OCI-LY7 (cell line): ENCODE measurements around the gene NOCT. TPM values are rescaled to one million over a fixed set of nuclear protein-coding genes. Genes with fewer than 3 reads are reported as not detected.
"Not testable (repeated sequence)": the region's sequence is repeated elsewhere in the genome, so short reads cannot be mapped to it uniquely, and the experiment has no call there.

Source experiments
- BruUV-seq: library from RNA; stranded (reverse); fragments of 400-500 nt; replicated peaks from 2 replicates; lab custom pipeline; 2021; lab: Mats Ljungman, UMichigan
- CTCF ChIA-PET: fragments of 300-600 bp; sonication (Branson Sonifier 250); formaldehyde crosslinking; loops from one replicate; lab custom pipeline; 2022; ENCODE audit warnings: antibody characterized with exemption; ENCODE audit not compliant: unreplicated experiment; lab: Charles Lee
- POLR2A ChIA-PET: fragments of 300-600 bp; sonication (Branson Sonifier 250); formaldehyde crosslinking; loops from one replicate; lab custom pipeline; 2022; ENCODE audit warnings: antibody characterized with exemption; lab: Charles Lee
- DNase-seq: peaks from one replicate; pipeline ENCODE4 v3.0.0-alpha.2; 2015; ENCODE audit warnings: low spot score
- H2AFZ ChIP-seq: fragments of 200-600 bp; sonication (generic), shearing (Covaris generic); 2 replicates; pipeline ENCODE4 v1.6.1; 2014; ENCODE audit warnings: mild to moderate bottlenecking, antibody characterized with exemption, low read length, moderate library complexity
- H3K27ac ChIP-seq: fragments of 200-600 bp; sonication (generic); 2 replicates; pipeline ENCODE4 v1.5.1; 2014; ENCODE audit warnings: mixed run types, low read depth, mild to moderate bottlenecking, moderate library complexity, low read length, inconsistent platforms; ENCODE audit not compliant: poor library complexity, severe bottlenecking
- H3K36me3 ChIP-seq: fragments of 200-600 bp; sonication (generic); 2 replicates; pipeline ENCODE4 v1.6.1; 2014; ENCODE audit warnings: mild to moderate bottlenecking, antibody characterized with exemption, low read length, moderate library complexity, mixed read lengths; ENCODE audit not compliant: insufficient read depth
- H3K4me1 ChIP-seq: fragments of 200-600 bp; sonication (generic); 2 replicates; pipeline ENCODE4 v1.5.1; 2014; ENCODE audit warnings: mild to moderate bottlenecking, low read length; ENCODE audit not compliant: insufficient read depth, poor library complexity, severe bottlenecking
- H3K4me2 ChIP-seq: fragments of 200-600 bp; sonication (generic); 2 replicates; pipeline ENCODE4 v1.6.1; 2014; ENCODE audit warnings: mild to moderate bottlenecking, low read length
- H3K4me3 ChIP-seq: fragments of 200-600 bp; sonication (generic); 2 replicates; pipeline ENCODE4 v1.5.1; 2014; ENCODE audit warnings: mild to moderate bottlenecking, low read depth, low read length; ENCODE audit not compliant: poor library complexity, severe bottlenecking
- H3K79me2 ChIP-seq: fragments of 200-600 bp; sonication (generic); 2 replicates; pipeline ENCODE4 v1.6.1; 2016; ENCODE audit warnings: low read depth, mild to moderate bottlenecking, low read length, moderate library complexity, mixed read lengths; ENCODE audit not compliant: insufficient read depth
- H3K9me2 ChIP-seq: fragments of 200-600 bp; sonication (generic); 2 replicates; pipeline ENCODE4 v1.6.1; 2016; ENCODE audit warnings: mild to moderate bottlenecking, low read length, mixed read lengths; ENCODE audit not compliant: insufficient read depth
- H3K9me3 ChIP-seq: fragments of 200-600 bp; sonication (generic); 2 replicates; pipeline ENCODE4 v1.6.1; 2014; ENCODE audit warnings: mild to moderate bottlenecking, mixed run types, low read length, mixed read lengths
- H4K20me1 ChIP-seq: fragments of 200-600 bp; sonication (generic); 2 replicates; pipeline ENCODE4 v1.6.1; 2014; ENCODE audit warnings: mild to moderate bottlenecking, antibody characterized with exemption, low read length, moderate library complexity, mixed read lengths; ENCODE audit not compliant: insufficient read depth
- EZH2phosphoT487 ChIP-seq: fragments of 200-600 bp; sonication (generic); IDR thresholded peaks from 2 replicates; pipeline ENCODE4 v1.6.1; 2018; ENCODE audit warnings: low read depth, borderline replicate concordance, mild to moderate bottlenecking, mixed run types, antibody characterized with exemption, low read length, moderate library complexity, mixed read lengths
- intact Hi-C: fragments of 100-400 bp; cut with micrococcal nuclease; formaldehyde crosslinking; loops from one replicate; pipeline ENCODE4 v1.10.0; 2022; ENCODE audit not compliant: unreplicated experiment
- total RNA-seq, 2 experiments: library from RNA; depleted of rRNA in 1 of 2; stranded (reverse); fragments of >200 nt in 1 of 2; shearing (Covaris generic) in 1 of 2; gene quantifications; 2 replicates each; pipeline ENCODE4 v1.2.3, GENCODE V29; 2014 to 2022
- TF ChIP-seq, protein P1 (sequence below): fragments of 200-600 bp; sonication (generic); conservative IDR thresholded peaks from 2 replicates; pipeline ENCODE4 v1.5.1; 2014; ENCODE audit warnings: mild to moderate bottlenecking, antibody characterized with exemption, low read length, moderate library complexity, mixed read lengths

NOCT gene
- total RNA-seq, 2 experiments from 2014 or later = 17.8 to 22.8 TPM

DNA sequence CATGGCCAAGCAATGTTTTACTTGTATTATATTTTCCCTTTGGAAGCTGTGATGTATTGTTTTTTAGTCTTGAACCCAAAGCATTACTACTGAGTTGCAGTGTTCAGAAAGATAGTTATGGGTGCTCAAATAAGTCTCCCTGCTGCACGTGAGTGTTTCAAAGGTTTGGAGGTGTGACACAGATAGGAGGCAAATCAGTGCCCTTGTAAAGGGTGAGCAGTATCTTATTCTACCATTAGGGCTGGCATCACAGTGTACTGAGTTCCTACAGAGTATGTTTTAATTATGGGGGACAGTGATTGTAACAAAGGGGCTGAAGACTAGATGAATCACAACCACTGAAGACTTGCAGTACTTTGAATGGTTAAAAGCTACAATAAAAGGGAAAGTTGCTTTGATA lies 38.3 kb downstream of the NOCT start:
- Histone ChIP-seq H3K4me3 (no peak overlapping the region), H4K20me1 (no peaks in the 10 kb centered on the region), H3K36me3 (peaks cover 89% of the 10 kb centered on the region), H2AFZ (no peak overlapping the region), H3K4me2 (no peak overlapping the region), H3K4me1 (no peaks in the 10 kb centered on the region), H3K27ac (no peak overlapping the region), H3K9me3 (no peaks in the 10 kb centered on the region), H3K9me2 (no peaks in the 10 kb centered on the region), H3K79me2 (peaks cover 35% of the 10 kb centered on the region; the same call in 1 of the 2 replicates)
- intact Hi-C loops = no loop called here
- no peak for DNase-seq
- POLR2A ChIA-PET = interaction anchor here (1.0 to 1.6 kb wide), 3 partner anchors 21 to 27 kb away, joined by 3 to 4 read pairs (median 4); no protein-coding TSS in a partner anchor
- TF ChIP-seq EZH2phosphoT487 = no peak
- TF ChIP-seq, protein P1, sequence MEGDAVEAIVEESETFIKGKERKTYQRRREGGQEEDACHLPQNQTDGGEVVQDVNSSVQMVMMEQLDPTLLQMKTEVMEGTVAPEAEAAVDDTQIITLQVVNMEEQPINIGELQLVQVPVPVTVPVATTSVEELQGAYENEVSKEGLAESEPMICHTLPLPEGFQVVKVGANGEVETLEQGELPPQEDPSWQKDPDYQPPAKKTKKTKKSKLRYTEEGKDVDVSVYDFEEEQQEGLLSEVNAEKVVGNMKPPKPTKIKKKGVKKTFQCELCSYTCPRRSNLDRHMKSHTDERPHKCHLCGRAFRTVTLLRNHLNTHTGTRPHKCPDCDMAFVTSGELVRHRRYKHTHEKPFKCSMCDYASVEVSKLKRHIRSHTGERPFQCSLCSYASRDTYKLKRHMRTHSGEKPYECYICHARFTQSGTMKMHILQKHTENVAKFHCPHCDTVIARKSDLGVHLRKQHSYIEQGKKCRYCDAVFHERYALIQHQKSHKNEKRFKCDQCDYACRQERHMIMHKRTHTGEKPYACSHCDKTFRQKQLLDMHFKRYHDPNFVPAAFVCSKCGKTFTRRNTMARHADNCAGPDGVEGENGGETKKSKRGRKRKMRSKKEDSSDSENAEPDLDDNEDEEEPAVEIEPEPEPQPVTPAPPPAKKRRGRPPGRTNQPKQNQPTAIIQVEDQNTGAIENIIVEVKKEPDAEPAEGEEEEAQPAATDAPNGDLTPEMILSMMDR = no peak
- CTCF ChIA-PET = no interaction called here
- BruUV-seq = no TSS peak

DNA sequence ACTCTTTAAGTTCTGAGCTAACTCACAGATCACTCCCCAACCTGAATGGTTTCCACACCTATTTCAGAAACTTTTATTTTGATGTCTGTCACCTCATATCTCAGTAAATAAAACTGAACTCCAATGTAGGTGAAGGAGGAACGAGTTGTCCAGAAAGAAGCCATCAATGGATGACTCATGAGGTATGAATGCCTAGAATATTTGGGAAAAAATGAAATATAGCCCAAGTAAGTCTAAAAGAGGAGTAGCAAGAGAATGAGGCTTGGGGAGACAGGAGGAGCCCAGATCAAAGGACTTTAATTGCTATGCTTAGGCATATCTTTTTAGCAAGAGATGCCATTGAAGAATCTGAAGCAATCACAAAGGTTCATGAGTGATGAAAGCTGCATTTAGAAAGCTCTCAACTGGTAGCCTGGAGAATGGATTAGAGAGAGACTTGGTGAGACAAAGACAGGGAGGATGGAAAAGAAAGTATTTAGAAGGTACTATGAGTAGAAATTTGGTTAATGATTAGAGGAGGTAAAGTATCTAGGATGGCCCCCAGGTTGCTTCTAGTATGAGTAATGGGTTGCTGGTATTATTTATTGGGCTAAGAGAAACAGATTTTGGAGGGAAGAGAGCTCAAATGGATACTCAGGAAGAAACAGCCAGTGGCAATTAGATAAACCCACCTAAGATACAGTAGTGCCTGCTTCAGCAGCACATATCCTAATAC lies 39.4 kb downstream of the NOCT start:
- Histone ChIP-seq H3K4me3 (no peak overlapping the region), H3K9me3 (no peaks in the 10 kb centered on the region), H3K4me2 (no peak overlapping the region), H4K20me1 (no peaks in the 10 kb centered on the region), H3K9me2 (no peaks in the 10 kb centered on the region), H3K4me1 (no peaks in the 10 kb centered on the region), H3K36me3 (peaks cover 89% of the 10 kb centered on the region), H3K79me2 (peaks cover 29% of the 10 kb centered on the region; the same call in 1 of the 2 replicates), H3K27ac (no peak overlapping the region), H2AFZ (no peak overlapping the region)
- POLR2A ChIA-PET = interaction anchor here (0.9 to 1.2 kb wide), 2 partner anchors 20 to 26 kb away, joined by 3 to 6 read pairs; no protein-coding TSS in a partner anchor
- no peak for DNase-seq
- TF ChIP-seq, protein P1 = no peak
- no peak for TF ChIP-seq EZH2phosphoT487
- no TSS peak for BruUV-seq
- intact Hi-C loops = no loop called here
- CTCF ChIA-PET = no interaction called here

DNA sequence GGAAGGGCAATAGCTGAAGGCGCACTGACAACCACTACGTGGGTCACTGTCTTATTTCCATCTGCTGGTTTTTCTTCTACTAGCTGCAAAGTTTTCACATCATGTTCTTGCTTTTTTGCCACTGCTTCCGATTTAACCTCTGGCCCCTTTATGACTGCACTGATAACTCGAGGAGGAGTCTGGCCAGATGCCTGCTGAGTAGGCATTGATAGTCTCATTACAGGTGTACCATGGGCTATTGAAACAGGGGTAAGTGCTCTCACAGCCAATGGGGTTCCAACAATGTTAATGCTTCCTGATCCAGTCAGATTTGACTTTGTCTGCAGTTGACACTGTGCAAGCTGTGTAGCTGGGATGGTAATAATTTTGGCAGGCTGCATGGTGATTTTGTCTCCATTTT lies 43.4 kb downstream of the NOCT start:
- H3K4me2 ChIP-seq, CTCF ChIA-PET, H3K27ac ChIP-seq, DNase-seq, H4K20me1 ChIP-seq, H3K4me1 ChIP-seq, H3K9me3 ChIP-seq, BruUV-seq, H3K4me3 ChIP-seq, H2AFZ ChIP-seq, H3K9me2 ChIP-seq, intact Hi-C loops: not testable (repeated sequence)
- POLR2A ChIA-PET = interaction anchor here (0.8 to 1.3 kb wide), 3 partner anchors 8 to 28 kb away, joined by 4 read pairs; no protein-coding TSS in a partner anchor
- Histone ChIP-seq H3K36me3 (peaks cover 98% of the 10 kb centered on the region), H3K79me2 (peaks cover 13% of the 10 kb centered on the region; the same call in 1 of the 2 replicates)
